Chondrocyte (in vitro differentiated cells): ENCODE data around the gene ERI2. TPM values are rescaled to one million over a fixed set of nuclear protein-coding genes. Genes with fewer than 3 reads are reported as not detected.
"Not testable (repeated sequence)": the region's sequence is repeated elsewhere in the genome, so short reads cannot be mapped to it uniquely, and the experiment has no call there.

Experiments used
- DNase-seq: peaks from one replicate; pipeline ENCODE4 v3.0.0; 2021; ENCODE audit warnings: mixed read lengths, low spot score
- H3K27ac Mint-ChIP-seq: one replicate; pipeline ENCODE4 v1.8.0; 2021; ENCODE audit warnings: mild to moderate bottlenecking, moderate library complexity, mixed read lengths; ENCODE audit not compliant: unreplicated experiment
- H3K27me3 Mint-ChIP-seq: 2 replicates; pipeline ENCODE4 v1.8.0; 2021; ENCODE audit warnings: low read depth, mixed read lengths
- H3K36me3 Mint-ChIP-seq: 2 replicates; pipeline ENCODE4 v1.8.0; 2021; ENCODE audit warnings: low read depth, mixed read lengths
- H3K4me1 Mint-ChIP-seq: 2 replicates; pipeline ENCODE4 v1.8.0; 2021; ENCODE audit warnings: low read depth, mild to moderate bottlenecking, mixed read lengths
- H3K4me3 Mint-ChIP-seq: one replicate; pipeline ENCODE4 v1.8.0; 2021; ENCODE audit warnings: mild to moderate bottlenecking, moderate library complexity, mixed read lengths; ENCODE audit not compliant: unreplicated experiment
- H3K9me3 Mint-ChIP-seq: 2 replicates; pipeline ENCODE4 v1.8.0; 2021; ENCODE audit warnings: low read depth, mixed read lengths
- total RNA-seq: library from RNA; stranded (reverse); gene quantifications from 3 replicates; pipeline ENCODE4 v1.2.1, GENCODE V29; 2021
- TF ChIP-seq, protein P1 (sequence below): fragments of 200-600 bp; sonication (generic); IDR thresholded peaks from 2 replicates; pipeline ENCODE4 v1.5.0; 2021; ENCODE audit warnings: antibody characterized with exemption, mild to moderate bottlenecking, moderate library complexity

Gene ERI2
- total RNA-seq, 1 donor from 2014 or later: 11.5 TPM

DNA sequence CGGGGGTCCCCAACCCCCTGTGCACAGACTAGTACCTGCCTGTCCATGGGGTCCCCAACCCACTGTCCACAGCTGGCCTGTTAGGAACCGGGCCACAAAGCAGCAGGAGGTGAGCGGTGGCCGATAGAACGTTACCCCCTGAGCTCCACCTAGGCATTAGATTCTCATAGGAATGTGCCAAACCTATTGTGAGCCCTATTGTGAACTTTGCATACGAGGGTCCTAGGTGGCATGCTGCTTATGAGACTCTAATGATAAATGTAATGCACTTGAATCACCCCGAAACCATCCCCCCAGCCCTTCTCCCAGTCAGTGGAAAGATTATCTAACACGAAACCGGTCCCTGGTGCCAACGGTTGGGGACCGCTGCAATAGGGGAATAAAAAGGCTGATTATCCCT is 1.6 kb upstream of the ERI2 start:
- Mint-ChIP-seq H3K4me3 (peak overlapping the region; percentile 97), H3K9me3 (no peaks in the 10 kb centered on the region), H3K27ac (no peak overlapping the region), H3K4me1 (peaks cover 12% of the 10 kb centered on the region), H3K27me3 (no peaks in the 10 kb centered on the region), H3K36me3 (no peaks in the 10 kb centered on the region)
- no peak for DNase-seq
- TF ChIP-seq, protein P1, sequence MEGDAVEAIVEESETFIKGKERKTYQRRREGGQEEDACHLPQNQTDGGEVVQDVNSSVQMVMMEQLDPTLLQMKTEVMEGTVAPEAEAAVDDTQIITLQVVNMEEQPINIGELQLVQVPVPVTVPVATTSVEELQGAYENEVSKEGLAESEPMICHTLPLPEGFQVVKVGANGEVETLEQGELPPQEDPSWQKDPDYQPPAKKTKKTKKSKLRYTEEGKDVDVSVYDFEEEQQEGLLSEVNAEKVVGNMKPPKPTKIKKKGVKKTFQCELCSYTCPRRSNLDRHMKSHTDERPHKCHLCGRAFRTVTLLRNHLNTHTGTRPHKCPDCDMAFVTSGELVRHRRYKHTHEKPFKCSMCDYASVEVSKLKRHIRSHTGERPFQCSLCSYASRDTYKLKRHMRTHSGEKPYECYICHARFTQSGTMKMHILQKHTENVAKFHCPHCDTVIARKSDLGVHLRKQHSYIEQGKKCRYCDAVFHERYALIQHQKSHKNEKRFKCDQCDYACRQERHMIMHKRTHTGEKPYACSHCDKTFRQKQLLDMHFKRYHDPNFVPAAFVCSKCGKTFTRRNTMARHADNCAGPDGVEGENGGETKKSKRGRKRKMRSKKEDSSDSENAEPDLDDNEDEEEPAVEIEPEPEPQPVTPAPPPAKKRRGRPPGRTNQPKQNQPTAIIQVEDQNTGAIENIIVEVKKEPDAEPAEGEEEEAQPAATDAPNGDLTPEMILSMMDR: no peak

DNA sequence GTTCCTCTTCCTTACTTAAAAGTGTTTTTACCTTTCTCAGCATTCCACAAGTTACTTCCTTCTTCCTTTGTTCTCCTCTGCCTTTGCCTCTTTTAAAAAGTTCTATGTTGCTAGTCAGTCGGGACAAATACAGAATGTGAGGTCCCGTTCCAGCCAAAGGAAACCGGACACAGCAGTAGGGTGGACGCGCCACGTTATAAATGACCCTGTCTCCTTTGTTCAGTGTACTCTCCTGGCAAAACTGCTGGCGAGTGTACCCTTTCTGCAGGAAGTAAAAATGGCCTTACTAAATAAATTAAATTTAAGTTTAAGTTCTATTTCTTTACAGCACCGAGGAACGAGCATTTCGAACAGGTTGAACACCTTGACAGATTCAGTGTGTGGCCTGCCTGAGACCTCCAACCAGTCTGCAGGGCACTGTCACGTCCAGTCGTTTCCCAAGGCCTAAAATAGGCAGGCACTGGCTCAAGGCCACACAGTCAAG is 546 bp downstream of the ERI2 start:
- not testable (repeated sequence) for H3K36me3 Mint-ChIP-seq, H3K27me3 Mint-ChIP-seq, H3K9me3 Mint-ChIP-seq, DNase-seq
- peak overlapping the region; percentile 97 for H3K27ac Mint-ChIP-seq
- H3K4me3 Mint-ChIP-seq: peak overlapping the region; percentile 97
- peaks cover 12% of the 10 kb centered on the region for H3K4me1 Mint-ChIP-seq

DNA sequence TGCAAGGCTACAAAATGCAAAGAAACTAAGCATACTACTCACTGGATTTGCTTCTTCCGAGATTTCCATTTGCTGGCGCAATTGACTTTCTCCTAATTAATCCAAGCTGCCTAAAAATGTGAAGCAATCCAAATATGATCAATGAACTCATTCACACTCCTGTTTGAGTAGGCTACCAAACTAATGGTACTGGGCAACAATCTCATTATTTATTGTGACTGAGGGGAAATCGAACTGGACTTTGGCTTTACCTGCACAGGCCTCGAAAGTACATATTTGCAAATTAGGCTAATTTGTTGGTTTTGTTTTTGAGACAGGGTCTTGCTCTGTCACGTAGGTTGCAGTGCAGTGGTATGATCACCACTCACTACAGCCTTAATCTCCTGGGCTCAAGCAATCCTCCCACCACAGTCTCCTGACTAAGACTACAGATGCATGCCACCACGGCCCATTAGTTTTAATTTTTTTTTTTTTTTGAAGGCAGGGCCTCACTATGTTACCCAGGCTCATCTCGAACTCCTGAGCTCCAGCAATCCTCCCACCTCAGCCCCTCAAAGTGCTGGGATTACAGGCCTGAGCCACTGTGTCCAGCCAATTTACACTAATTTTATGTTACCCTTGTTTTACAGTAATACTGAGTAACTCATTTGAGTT is 2.6 kb downstream of the ERI2 start:
- no peak overlapping the region for H3K4me3 Mint-ChIP-seq
- H3K27ac Mint-ChIP-seq: no peak overlapping the region
- TF ChIP-seq, protein P1: no peak

DNA sequence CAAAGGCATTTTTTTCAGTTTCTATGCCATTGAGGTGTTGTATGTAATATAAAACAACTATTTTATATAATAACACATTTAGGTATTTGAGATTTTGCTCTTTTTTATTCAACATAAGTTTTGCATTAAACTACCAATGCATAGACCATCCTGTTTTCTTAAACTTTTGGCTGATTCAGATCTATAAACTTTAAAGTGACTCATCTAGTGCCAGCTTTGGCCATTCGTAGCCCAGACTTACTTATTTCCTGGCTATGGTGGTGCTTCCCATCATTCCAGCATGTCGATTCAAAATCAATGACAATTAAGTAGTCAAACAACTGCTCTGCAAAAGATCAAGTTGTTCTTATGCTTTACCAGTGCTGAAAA is 3.1 kb downstream of the ERI2 start:
- H3K4me1 Mint-ChIP-seq: peaks cover 11% of the 10 kb centered on the region
- no peaks in the 10 kb centered on the region for H3K27me3 Mint-ChIP-seq
- TF ChIP-seq, protein P1: no peak
- DNase-seq: no peak
- H3K27ac Mint-ChIP-seq: no peak overlapping the region
- H3K36me3 Mint-ChIP-seq: no peaks in the 10 kb centered on the region
- H3K4me3 Mint-ChIP-seq: no peak overlapping the region
- H3K9me3 Mint-ChIP-seq: no peaks in the 10 kb centered on the region

More for the DNA sequence above, 2.6 kb downstream of the ERI2 start:
- no peak for DNase-seq
- Mint-ChIP-seq H3K4me1 (peaks cover 12% of the 10 kb centered on the region), H3K36me3 (no peaks in the 10 kb centered on the region), H3K9me3 (no peaks in the 10 kb centered on the region), H3K27me3 (no peaks in the 10 kb centered on the region)

DNA sequence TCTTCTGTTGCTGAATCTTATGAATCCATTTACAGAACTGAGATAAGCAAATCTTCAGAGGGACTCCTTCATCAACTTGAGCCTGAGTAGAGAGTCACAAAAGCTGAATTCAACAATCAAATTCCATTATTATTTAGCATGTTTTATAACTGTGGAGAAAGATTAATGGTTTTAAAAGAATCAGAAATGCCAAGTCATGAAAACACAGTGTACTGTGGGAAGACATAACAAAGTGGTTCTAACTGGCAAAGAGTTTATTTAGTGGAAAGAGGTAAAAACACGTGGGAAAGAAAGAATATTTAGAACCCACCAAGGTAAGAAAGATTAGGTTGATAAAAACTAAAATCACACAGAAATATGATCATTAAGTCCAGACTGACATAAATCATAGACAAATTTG is 5.0 kb downstream of the ERI2 start:
- Mint-ChIP-seq H3K9me3 (no peaks in the 10 kb centered on the region), H3K27ac (no peak overlapping the region), H3K4me3 (no peak overlapping the region), H3K27me3 (no peaks in the 10 kb centered on the region), H3K36me3 (peaks cover 3% of the 10 kb centered on the region), H3K4me1 (peaks cover 5% of the 10 kb centered on the region)
- TF ChIP-seq, protein P1: no peak
- DNase-seq: no peak

DNA sequence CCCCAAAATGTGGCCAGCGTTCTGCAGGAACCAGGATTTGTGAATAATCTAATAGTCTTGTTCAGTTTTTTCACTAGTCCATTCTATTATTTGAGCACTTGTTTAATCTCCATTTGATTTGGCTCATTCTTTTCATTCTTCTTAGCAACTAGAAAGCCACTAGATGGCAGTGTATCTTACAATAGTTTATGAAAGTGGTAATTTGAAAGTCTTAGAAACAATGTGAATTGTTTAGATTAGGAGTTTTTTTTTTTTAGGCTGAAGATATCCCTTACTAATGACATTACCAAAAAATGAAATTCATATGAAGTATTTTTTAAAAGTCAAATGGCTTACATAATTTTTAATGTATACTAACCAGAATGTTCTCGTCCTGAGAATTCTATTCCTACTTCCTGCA is 6.7 kb downstream of the ERI2 start:
- no peaks in the 10 kb centered on the region for H3K9me3 Mint-ChIP-seq
- H3K36me3 Mint-ChIP-seq: peaks cover 3% of the 10 kb centered on the region
- TF ChIP-seq, protein P1: peak; percentile 84
- no peak overlapping the region for H3K4me3 Mint-ChIP-seq
- H3K27ac Mint-ChIP-seq: no peak overlapping the region
- no peak for DNase-seq
- H3K4me1 Mint-ChIP-seq: no peaks in the 10 kb centered on the region
- no peaks in the 10 kb centered on the region for H3K27me3 Mint-ChIP-seq
